Measurements from ENCODE around the gene FHOD3. TPM values are rescaled to one million over a fixed set of nuclear protein-coding genes. Genes with fewer than 3 reads are reported as not detected.

Gene FHOD3
- total and polyA plus RNA-seq, 2 of the 4 experiments (the other 2 are of a cell fraction) = 14.6 to 16.0 TPM

GRCh38 chr18:36334798-36335197, 37.3 kb downstream of the FHOD3 start:
- no peak overlapping the region for H4K91ac ChIP-seq (ENCODE audit: insufficient read depth, low read depth, low read length)
- H2BK120ac ChIP-seq (ENCODE audit: low read depth, low read length) = no peak overlapping the region
- DNase-seq (no peak), ATAC-seq (ENCODE audit: low read depth) (no peak)
- peaks cover 11% of the 10 kb centered on the region for H3K9me1 ChIP-seq (ENCODE audit: insufficient read depth, low read length)
- TF ChIP-seq FOS (IDR thresholded peaks at IDR 0.05; ENCODE audit: low read depth, low read length) = no peak
- no peak for TF ChIP-seq NFE2L2 (IDR thresholded peaks at IDR 0.05; ENCODE audit: low read depth, low read length)
- TF ChIP-seq RFX5 (IDR thresholded peaks at IDR 0.05; ENCODE audit: low read depth, low read length) = no peak
- TF ChIP-seq CEBPB (IDR thresholded peaks at IDR 0.05; ENCODE audit: low read depth, low read length) = no peak
- TF ChIP-seq RCOR1 (IDR thresholded peaks at IDR 0.05; ENCODE audit: insufficient replicate concordance, low read length) = no peak
- TF ChIP-seq CHD1 (IDR thresholded peaks at IDR 0.05; ENCODE audit: low read depth, low read length) = no peak
- TF ChIP-seq MAZ (IDR thresholded peaks at IDR 0.05; ENCODE audit: borderline replicate concordance, low read depth, low read length) = no peak
- TF ChIP-seq, protein P1, sequence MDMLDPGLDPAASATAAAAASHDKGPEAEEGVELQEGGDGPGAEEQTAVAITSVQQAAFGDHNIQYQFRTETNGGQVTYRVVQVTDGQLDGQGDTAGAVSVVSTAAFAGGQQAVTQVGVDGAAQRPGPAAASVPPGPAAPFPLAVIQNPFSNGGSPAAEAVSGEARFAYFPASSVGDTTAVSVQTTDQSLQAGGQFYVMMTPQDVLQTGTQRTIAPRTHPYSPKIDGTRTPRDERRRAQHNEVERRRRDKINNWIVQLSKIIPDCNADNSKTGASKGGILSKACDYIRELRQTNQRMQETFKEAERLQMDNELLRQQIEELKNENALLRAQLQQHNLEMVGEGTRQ (IDR thresholded peaks at IDR 0.05; ENCODE audit: low read depth, low read length) = no peak
- TF ChIP-seq MXI1 (IDR thresholded peaks at IDR 0.05; ENCODE audit: borderline replicate concordance, low read depth, low read length) = no peak
- no peak for TF ChIP-seq POLR2A (IDR thresholded peaks at IDR 0.05; ENCODE audit: low read depth, low read length)
- no peak for TF ChIP-seq RAD21 (IDR thresholded peaks at IDR 0.05; ENCODE audit: low read length)
- TF ChIP-seq CTCF (conservative IDR thresholded peaks at IDR 0.05; ENCODE audit: low read depth, low read length) = no peak
- no peak for TF ChIP-seq ELK1 (IDR thresholded peaks at IDR 0.05; ENCODE audit: borderline replicate concordance, low read depth, low read length)
- TF ChIP-seq SMC3 (IDR thresholded peaks at IDR 0.05; ENCODE audit: low read depth, low read length) = no peak
- TF ChIP-seq BHLHE40 (IDR thresholded peaks at IDR 0.05; ENCODE audit: low read depth, low read length) = no peak
- no peaks in the 10 kb centered on the region for H4K20me1 ChIP-seq (ENCODE audit: insufficient read depth, low read length)
- in situ Hi-C loops (cut with MboI; ENCODE audit: low sequenced_read_pairs) (no loop called here), intact Hi-C loops (cut with micrococcal nuclease) (no loop called here), dilution Hi-C loops (cut with HindIII; ENCODE audit: low sequenced_read_pairs, unreplicated experiment) (no loop called here)
- H3K14ac ChIP-seq (replicated peaks; ENCODE audit: low read depth, low read length) = no peak overlapping the region
- H3K4me3 ChIP-seq (ENCODE audit: insufficient read depth, low read depth, low read length) = no peak overlapping the region
- H3K18ac ChIP-seq (ENCODE audit: low read depth, low read length) = no peak overlapping the region
- no peak overlapping the region for H2BK20ac ChIP-seq (ENCODE audit: low read depth, low read length)
- CTCF ChIA-PET = interaction anchor here (1.0 kb wide), 1 partner anchor 238 kb away, joined by 3 read pairs; no protein-coding TSS in a partner anchor
- no peak overlapping the region for H2AFZ ChIP-seq (replicated peaks; ENCODE audit: low read length, poor library complexity)
- no peak overlapping the region for H3K4me2 ChIP-seq (ENCODE audit: low read depth, low read length)
- H3K23ac ChIP-seq (ENCODE audit: low read depth, low read length) = no peak overlapping the region
- no peak overlapping the region for H2AK9ac ChIP-seq (replicated peaks; ENCODE audit: low read depth, low read length, poor library complexity)
- WGBS, 2 experiments (ENCODE audit: extremely low coverage in 2 of 2, insufficient read length in 1 of 2) = 47% methylated on average over 2 of the region's 3 CpGs; no CpG with 5 or more reads in 1 of the 2 experiments
- H3K9me3 ChIP-seq (ENCODE audit: control insufficient read depth, insufficient read depth, low read length) = no peaks in the 10 kb centered on the region
- H3K4ac ChIP-seq (ENCODE audit: low read depth, low read length) = peak overlapping the region; percentile 3; the same call in 1 of the 2 replicates
- POLR2A ChIA-PET (ENCODE audit: unreplicated experiment) = no interaction called here
- no peak overlapping the region for H3K56ac ChIP-seq (ENCODE audit: extremely low read depth, insufficient read depth, low read length)
- H3K79me1 ChIP-seq (ENCODE audit: low read depth in 1 of 2, low read length in 2 of 2) = peaks cover 7 to 22% of the 10 kb centered on the region in 2 experiments; a peak in 2 of 4 replicates
- peaks cover 15% of the 10 kb centered on the region for H3K4me1 ChIP-seq (ENCODE audit: control insufficient read depth, insufficient read depth, low read length)
- H3K27ac ChIP-seq (ENCODE audit: insufficient read depth, low read length) = no peak overlapping the region
- no TSS peak for BruUV-seq (replicated peaks)
- no peak overlapping the region for H4K5ac ChIP-seq (ENCODE audit: low read depth, low read length)
- no peak overlapping the region for H4K8ac ChIP-seq (ENCODE audit: low read depth in 2 of 2, low read length in 2 of 2)
- no peak overlapping the region for H2AK5ac ChIP-seq (ENCODE audit: low read depth, low read length)
- H3K36me3 ChIP-seq (ENCODE audit: control insufficient read depth, insufficient read depth, low read length) = no peaks in the 10 kb centered on the region
- no peak overlapping the region for H2BK5ac ChIP-seq (ENCODE audit: low read depth, low read length, poor library complexity, severe bottlenecking)
- no peak overlapping the region for H2BK15ac ChIP-seq (ENCODE audit: low read depth, low read length)
- no peak overlapping the region for H3K9ac ChIP-seq (ENCODE audit: low read depth, low read length)
- H3K27me3 ChIP-seq (ENCODE audit: control insufficient read depth, insufficient read depth, low read length) = no peaks in the 10 kb centered on the region

Data from IMR-90 (cell line).